CD4-positive, alpha-beta T cell treated with Interleukin-17A for 4 hours (primary cell): ENCODE data around the gene KCNK10.
A peak's percentile ranks its signal among the peaks of the same experiment; 100 is the strongest.
"Not testable (repeated sequence)": the region's sequence is repeated elsewhere in the genome, so short reads cannot be mapped to it uniquely, and the experiment has no call there.

Experiments
- DNase-seq: peaks from one replicate; pipeline ENCODE4 v3.0.0-alpha.2; 2020; ENCODE audit warnings: mixed read lengths

Gene KCNK10

DNA sequence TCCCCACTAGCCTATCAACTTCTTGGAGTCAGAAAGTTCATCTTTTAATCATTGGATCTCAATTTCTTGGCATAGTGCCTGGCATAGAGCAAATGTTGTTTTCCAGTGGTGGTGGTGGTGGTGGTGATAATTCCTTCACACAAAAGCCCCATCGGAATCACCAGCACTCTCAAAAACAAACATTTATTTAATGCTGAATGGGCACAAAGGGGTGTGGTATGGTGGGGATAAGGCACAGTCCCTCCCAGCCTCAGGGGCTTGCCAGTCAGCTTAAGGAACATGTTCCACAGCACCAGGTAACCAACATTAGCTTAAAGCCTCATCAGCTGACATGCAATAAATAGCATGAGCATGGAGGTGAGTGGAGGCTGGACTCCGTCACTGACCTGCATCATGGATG, 56.6 kb downstream of the KCNK10 start:
- DNase-seq: no peak

DNA sequence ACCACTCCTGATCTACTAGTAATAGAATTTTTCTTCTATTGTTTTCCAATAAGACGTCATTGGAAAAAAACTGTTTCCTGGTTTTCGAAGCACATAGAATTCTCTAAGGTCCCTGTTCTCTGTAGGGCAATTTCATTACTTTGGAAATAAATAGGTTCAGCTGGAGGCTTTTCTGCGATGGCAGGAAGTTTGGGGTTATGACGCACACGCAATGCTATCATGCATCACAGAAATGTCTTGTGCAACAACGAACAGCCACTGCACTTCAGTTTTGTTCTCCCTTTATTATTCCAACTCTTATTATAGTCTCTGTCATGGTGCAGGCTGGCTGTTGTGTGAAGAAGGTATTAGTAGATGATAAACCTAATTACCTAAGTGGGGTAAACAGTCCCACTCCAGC, 59.0 kb downstream of the KCNK10 start:
- DNase-seq: no peak

- not testable (repeated sequence) for DNase-seq
These were observed 61.8 kb downstream of the KCNK10 start for GRCh38 chr14:88261302-88261701.

DNA sequence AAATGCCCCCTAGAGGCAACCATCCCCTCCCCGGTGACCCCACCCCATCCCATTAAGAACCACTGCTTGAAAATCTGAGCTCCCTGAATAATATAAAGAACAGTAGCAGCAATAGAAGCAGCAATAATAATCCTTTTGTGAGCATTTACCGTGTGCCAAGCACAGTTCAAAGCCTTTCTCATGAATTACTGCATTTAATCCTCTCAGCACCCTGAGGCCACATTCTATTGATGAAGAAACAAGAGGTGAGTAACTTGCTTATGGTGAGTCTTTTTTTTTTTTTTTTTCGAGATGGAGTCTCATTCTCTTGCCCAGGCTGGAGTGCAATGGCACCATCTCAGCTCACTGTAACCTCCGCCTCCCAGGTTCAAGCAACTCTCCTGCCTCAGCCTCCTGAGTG, 65.0 kb downstream of the KCNK10 start:
- DNase-seq: no peak

- DNase-seq: no peak
These were observed 65.8 kb downstream of the KCNK10 start for GRCh38 chr14:88256997-88257950.

GRCh38 chr14:88255798-88256197, 67.3 kb downstream of the KCNK10 start:
- no peak for DNase-seq

GRCh38 chr14:88255196-88255595, 67.9 kb downstream of the KCNK10 start:
- no peak for DNase-seq

DNA sequence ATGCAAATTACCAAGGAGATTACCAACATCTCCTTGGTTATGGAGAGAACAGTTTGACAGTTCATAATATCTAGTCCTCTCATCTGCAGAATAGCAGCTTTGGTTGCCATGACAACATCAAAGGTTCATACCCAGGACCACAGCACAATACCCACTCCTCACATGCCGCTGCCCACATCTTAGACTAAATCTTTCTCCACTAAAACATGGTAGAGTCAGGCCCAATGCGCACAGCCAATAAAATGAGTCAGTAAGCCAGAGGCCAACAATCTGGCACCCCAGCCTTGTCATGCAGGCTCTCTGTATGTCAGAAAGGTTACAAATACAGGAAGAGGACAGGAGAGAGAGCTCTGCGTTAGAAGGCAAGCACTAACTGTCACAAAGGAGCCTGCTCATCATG, 70.6 kb downstream of the KCNK10 start:
- DNase-seq: no peak

- DNase-seq: no peak
These were observed 71.4 kb downstream of the KCNK10 start for GRCh38 chr14:88251650-88252049.

DNA sequence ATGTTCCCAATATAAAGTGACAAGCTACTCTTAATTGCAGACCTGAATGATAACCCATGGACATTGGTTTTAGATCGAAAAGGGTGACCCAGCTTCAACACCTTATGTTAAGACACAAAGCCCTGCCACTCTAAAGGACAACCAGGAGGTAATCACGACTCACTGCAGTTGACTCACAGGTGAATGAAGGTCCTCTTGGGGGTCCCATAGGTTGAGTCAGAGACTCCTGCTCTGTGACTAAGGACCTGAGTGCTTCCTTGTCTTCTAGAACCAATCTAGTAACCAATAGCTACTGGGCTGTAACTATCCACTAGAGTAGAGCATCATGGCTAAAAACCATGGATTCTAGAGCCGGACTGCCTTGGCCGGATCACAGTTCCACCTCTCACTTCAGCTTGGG, 73.8 kb downstream of the KCNK10 start:
- no peak for DNase-seq

DNA sequence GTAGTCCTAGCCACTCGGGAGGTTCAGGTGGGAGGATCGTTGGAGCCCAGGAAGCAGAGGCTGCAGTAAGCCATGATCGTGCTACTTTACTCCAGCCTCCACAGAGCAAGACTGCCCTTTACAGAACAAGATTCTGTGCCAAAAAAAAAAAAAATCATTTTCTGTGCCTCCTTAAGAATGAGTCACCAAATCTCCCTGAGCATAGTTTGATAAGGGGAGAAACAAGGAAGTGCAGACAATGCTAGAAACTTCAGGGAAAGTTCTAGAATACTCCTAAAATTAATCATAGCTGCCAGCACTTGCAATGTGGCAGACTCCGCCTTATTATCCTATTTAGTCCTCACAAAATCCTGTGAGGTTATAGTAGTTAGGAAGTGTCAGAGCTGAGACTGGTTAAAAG, 74.5 kb downstream of the KCNK10 start:
- DNase-seq: no peak

DNA sequence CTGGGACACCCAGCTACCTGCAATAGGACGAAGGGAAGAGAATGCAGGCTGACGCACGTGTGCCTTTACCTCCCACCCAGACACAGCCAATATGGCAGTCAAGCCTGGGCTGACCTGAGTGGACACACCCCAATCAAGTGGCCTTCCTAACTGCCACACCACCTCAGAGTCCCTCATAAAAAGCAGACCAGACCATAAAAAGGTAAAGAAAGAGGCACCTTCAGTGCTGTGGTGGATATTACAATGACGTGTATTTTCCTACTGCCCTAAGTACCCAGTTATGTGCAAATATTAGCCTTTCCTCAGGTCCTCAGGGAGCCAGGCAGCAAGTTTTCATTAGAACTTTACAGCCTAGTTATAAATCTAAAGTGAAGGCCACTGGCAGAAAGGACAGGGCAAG, 75.8 kb downstream of the KCNK10 start:
- DNase-seq: no peak

DNA sequence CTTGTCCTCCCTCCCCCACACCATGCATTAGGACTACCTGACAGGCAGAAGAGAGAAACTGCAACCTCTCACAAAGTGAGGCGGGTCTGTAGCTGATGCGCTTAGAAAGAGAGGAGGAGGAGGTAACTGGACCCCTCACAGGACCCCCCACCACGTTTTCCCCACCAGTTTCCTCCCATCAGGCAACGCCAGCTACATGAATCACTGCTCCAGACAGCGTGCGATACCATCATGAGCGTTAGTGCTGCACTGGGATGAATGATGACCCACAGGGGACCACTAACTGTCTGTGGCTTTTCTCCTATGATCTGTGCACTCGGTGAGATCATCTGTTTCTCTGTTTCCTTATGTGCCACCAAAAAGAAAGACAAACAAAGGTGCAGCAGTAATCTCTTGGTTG, 77.7 kb downstream of the KCNK10 start:
- no peak for DNase-seq

GRCh38 chr14:88243946-88244345, 79.1 kb downstream of the KCNK10 start:
- DNase-seq: no peak

GRCh38 chr14:88242446-88242845, 80.6 kb downstream of the KCNK10 start:
- DNase-seq: no peak

- no peak for DNase-seq
These were observed 81.3 kb downstream of the KCNK10 start for GRCh38 chr14:88241810-88242209.

- no peak for DNase-seq
These were observed 88.6 kb downstream of the KCNK10 start for GRCh38 chr14:88234442-88234841.

DNA sequence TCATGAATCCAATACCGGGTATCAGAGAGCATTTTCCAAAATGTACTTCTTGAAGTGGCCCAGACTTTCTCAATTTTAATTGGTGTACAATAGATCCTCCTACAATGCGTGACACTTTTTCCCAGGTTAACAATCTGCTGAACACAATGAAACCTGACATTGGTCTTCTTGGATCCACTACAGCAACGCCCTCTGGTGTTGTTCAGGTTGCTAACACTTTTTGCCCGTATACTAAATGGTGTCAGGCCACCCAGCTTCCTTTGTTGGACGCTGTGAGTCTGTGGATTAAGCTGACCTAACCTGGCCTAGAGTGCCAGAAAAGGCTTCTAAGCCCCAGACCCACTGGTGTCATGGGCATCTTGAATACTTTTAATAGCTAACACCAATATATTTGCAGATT, 89.2 kb downstream of the KCNK10 start:
- DNase-seq: peak; percentile 4

DNA sequence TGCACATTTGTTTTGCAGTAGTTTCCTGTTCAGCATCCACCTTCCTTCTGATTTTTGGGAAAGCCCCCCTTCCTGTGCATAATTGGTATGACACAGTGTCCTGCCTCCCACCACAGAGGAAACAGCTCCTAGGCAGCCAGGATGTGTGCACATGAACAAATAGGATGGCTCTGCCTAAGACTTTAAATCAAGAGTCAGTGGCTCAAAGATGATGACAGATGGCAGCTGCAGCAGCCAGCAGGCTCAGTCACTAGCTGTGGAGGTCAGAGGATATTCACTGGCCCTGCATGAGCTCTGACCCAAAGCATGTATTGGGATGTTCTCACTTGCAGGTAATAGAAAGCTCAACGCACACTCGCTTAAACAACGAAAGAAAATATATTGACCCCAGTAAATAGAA, 90.3 kb downstream of the KCNK10 start:
- no peak for DNase-seq

GRCh38 chr14:88231603-88232002, 91.5 kb downstream of the KCNK10 start:
- DNase-seq: no peak

DNA sequence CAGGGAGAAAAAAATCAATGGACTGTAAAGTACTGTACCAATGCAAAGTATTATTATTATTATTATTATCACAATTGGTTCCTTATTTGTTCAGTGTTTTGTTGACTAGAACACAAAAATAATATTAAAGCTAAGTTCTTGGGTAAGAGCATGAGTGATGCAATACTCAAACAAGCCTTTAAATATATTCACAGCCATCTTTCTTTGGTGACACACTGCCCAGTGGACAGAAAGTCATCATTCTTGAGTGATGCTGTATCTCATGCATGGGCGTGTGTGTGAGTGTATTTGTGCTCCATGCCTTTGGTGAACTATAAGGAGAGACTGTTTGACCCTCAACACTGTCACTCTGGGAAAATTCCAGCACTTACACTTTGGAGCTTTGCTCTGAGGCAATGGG, 93.6 kb downstream of the KCNK10 start:
- no peak for DNase-seq

DNA sequence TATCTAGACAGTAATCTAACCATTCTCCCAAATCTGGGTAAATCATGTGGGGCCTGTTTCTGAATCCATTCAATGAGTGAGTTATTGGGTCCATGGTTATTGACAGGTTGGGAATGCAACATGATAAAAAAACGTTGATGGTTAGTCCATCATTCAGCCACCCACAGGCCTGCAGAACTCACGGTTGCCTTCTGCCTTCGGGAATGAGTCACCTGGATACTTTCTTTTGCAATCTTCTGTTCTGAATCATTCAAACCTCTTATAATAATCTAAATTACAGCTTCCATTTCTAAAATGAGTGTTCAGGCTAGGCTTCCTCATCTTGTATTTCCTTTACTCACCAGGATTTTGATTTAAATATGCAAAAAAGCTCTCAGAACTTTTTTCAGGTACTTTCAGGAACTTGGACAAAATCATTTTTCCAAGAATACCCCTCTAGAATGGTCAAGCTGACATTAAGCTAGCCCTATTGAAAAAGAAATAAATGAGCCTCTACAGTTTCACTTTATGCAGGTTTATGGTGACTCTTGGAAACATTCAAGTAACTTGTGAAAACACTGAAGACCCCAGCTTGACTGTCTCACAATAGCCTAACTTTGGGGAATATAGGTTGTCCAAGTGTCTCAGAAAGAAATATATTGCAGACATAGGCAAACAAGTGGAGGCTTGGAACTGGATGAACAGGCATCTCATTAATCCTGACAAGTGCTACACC, 94.4 kb downstream of the KCNK10 start:
- no peak for DNase-seq

DNA sequence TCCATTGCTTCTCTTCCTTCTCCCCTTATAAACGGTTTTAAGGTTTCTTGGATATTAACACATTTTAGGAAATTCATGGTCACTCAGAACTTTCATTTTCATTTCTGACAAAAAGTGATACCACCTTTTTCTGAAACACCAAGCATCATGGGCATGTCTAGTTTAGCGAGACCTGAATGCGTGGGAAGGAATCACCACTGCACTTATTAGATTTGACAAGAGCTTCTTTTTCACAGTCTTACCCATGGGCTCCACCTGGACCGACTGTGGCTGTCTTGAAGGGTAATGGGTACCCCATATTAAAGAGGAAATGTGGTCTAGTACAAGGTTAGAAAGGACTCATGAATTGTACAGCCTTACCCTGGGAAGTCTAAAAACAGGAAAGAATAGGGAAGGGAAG, 95.4 kb downstream of the KCNK10 start:
- no peak for DNase-seq

- no peak for DNase-seq
These were observed 97.3 kb downstream of the KCNK10 start for GRCh38 chr14:88225721-88226120.
